Esophagus muscularis mucosa (tissue), 4 donors: ENCODE measurements around the gene EHD1.

Experiments used
- CTCF ChIP-seq, 3 experiments: fragments of 200-600 bp in 2 of 3; fragments of 450-650 bp in 1 of 3; sonication (generic) in 2 of 3; IDR thresholded peaks; one replicate each; pipeline ENCODE4 v1.5.1; 2017 to 2019; ENCODE audit warnings: antibody characterized with exemption in 3 of 3, mild to moderate bottlenecking in 2 of 3, moderate library complexity in 1 of 3
- EP300 ChIP-seq: sonication (generic); formaldehyde crosslinking; IDR thresholded peaks from one replicate; pipeline ENCODE4 v1.6.1; 2017; ENCODE audit warnings: antibody characterized with exemption
- POLR2A ChIP-seq: fragments of 450-650 bp; IDR thresholded peaks from one replicate; pipeline ENCODE4 v1.6.1; 2017; ENCODE audit warnings: antibody characterized with exemption, moderate library complexity, mild to moderate bottlenecking, low read depth
- POLR2AphosphoS5 ChIP-seq, 2 donors: sonication (generic); formaldehyde crosslinking; IDR thresholded peaks; one replicate each; pipeline ENCODE4 v1.6.1; 2017; ENCODE audit warnings: antibody characterized with exemption in 2 of 2

DNA sequence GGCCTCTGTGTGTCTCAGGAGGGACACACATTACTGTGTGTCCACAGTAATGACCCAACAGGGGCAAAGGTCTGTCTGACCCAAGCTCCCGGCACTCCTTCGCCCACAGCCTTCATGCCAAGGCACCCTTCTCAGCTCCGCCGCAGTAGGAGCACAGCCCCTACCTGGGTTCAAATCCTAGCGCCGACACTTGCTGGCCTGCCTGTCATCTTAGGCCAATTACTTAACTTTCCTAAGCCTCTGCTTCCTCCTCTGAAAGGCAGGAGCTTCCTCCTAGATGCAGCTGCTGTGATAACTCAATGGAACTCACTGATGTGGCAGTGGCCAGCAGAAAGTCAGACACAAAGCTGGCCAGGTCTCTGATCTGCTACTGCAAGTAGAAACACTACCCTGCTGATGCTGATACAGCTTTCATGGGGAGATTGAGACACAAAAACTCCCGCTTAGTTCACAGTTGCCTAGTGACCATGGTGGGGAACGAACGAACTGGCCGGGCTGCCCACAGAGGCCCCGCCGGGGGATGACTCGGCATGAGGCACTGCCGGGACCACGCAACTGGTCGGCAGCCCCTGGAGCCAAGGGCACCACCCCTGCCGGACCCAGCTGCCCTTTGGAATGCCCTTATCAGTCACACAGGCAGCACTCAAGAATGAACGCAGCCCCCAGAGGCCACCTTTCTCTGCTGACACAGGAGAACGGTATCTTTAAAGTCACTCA lies 8.1 kb downstream of the EHD1 start:
- TF ChIP-seq EP300 (no peak), CTCF (IDR thresholded peaks at IDR 0.05) (no peak), POLR2AphosphoS5 (IDR thresholded peaks at IDR 0.05) (peak in 1 of 2 donors; percentile 33), POLR2A (no peak)
